ENCODE results near the gene PRKACB.

DNA sequence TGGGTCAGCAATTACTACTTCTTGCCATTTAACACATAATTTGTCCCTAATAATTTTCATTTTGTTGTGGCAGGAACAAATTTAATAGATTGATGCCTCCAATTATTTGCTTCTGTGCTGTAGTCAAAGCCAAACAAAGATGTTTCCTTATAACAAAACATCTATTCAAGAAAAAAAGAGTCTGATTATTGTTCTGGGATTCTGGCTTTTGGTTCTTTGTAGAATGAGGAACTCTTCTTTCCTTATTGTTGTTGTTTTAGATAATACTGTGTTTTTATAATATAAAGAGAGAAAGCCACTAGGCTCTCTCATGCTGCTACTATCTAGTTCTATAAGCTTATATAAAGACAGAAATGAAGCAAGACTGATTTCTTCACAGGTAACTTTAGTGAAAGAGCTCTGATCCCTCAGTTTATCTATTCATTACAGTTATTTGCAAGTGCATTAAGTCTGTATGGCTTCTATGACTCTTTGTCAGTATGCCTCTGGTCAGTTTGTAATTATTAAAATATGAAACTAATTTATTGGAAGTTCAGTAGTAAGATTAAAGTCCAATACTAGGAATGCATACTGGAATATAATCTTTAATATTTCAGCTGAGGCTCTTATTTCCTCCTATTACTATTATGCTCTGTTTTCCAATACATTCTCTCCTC, 37.4 kb downstream of the PRKACB start:
- TF ChIP-seq, protein P1, sequence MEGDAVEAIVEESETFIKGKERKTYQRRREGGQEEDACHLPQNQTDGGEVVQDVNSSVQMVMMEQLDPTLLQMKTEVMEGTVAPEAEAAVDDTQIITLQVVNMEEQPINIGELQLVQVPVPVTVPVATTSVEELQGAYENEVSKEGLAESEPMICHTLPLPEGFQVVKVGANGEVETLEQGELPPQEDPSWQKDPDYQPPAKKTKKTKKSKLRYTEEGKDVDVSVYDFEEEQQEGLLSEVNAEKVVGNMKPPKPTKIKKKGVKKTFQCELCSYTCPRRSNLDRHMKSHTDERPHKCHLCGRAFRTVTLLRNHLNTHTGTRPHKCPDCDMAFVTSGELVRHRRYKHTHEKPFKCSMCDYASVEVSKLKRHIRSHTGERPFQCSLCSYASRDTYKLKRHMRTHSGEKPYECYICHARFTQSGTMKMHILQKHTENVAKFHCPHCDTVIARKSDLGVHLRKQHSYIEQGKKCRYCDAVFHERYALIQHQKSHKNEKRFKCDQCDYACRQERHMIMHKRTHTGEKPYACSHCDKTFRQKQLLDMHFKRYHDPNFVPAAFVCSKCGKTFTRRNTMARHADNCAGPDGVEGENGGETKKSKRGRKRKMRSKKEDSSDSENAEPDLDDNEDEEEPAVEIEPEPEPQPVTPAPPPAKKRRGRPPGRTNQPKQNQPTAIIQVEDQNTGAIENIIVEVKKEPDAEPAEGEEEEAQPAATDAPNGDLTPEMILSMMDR (IDR thresholded peaks at IDR 0.05) = no peak
- TF ChIP-seq POLR2A (IDR thresholded peaks at IDR 0.05) = no peak
